Spleen (tissue), 7 donors: ENCODE results near the gene RHOU.

Source experiments
- CTCF ChIP-seq, 11 experiments: fragments of 200-600 bp in 7 of 11; fragments of 450-650 bp in 4 of 11; sonication (generic) in 4 of 11; IDR thresholded peaks in 8 of 11; conservative IDR thresholded peaks in 3 of 11; 1 replicate in 7 of 11; 2 replicates in 4 of 11; pipeline versions ENCODE4 v1.4.0 to v1.8.0; 2016 to 2021; ENCODE audit warnings: antibody characterized with exemption in 11 of 11, inconsistent platforms in 4 of 11, mild to moderate bottlenecking in 1 of 11
- POLR2A ChIP-seq, 3 donors: fragments of 450-650 bp; IDR thresholded peaks; one replicate each; pipeline ENCODE4 v1.5.1; 2017; ENCODE audit warnings: antibody characterized with exemption in 3 of 3, mild to moderate bottlenecking in 1 of 3
- POLR2AphosphoS5 ChIP-seq, 3 donors: sonication (generic); formaldehyde crosslinking; IDR thresholded peaks; one replicate each; pipeline ENCODE4 v1.5.1; 2017; ENCODE audit warnings: antibody characterized with exemption in 3 of 3
- donor health status: DM: no; HTN: no; CAD: no; lungs with moderate emphysema.
- donor health status: DM: no; HTN: no; CAD: no.
- donor health status: DM: no; HTN: no; CAD: no.

- TF ChIP-seq CTCF (IDR thresholded peaks at IDR 0.05 in 8 of 11, conservative IDR thresholded peaks at IDR 0.05 in 3 of 11) (no peak), POLR2AphosphoS5 (IDR thresholded peaks at IDR 0.05) (no peak), POLR2A (IDR thresholded peaks at IDR 0.05) (no peak)
These were observed 58.9 kb downstream of the RHOU start for GRCh38 chr1:228794173-228794572.
